Measurements from ENCODE around the gene PACC1.
"Not testable (repeated sequence)": the region's sequence is repeated elsewhere in the genome, so short reads cannot be mapped to it uniquely, and the experiment has no call there.

PACC1 gene

DNA sequence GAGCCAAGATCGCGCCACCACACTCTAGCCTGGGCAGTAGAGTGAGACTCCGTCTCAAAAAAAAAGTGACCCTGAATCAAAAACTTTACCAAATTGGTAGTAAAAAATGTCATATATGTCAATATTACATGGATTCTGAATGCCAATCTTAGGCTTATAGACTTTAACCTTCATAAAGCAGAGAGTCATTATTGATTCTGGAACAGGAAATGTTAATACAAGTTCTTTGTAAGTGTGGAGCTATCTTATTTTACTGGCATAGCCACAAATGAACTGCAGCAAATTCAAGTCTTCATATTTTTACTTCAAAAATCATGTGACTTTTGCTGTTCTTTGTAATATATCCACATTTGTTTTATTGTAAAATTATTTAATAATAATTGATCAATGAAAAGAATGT is 88.1 kb downstream of the PACC1 start:
- DNase-seq = no peak

DNA sequence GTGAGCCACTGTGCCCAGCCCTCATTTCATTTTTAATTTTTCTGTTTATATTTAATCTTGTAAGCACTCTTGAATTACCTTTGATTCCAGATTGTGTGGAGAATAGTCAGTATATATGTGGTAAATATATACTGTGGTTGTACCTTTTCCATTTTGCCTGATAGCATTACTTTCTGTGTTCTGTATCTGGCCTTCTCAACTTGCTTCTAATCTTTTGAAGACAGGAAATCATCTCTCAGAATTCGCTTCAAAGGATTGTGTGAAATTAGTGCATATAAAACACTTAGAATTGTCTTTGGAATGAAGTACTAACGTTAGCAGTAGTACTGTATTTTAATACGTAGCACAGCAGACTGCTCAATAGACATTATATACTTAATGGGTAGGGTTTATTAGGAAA is 91.6 kb downstream of the PACC1 start:
- DNase-seq = no peak

DNA sequence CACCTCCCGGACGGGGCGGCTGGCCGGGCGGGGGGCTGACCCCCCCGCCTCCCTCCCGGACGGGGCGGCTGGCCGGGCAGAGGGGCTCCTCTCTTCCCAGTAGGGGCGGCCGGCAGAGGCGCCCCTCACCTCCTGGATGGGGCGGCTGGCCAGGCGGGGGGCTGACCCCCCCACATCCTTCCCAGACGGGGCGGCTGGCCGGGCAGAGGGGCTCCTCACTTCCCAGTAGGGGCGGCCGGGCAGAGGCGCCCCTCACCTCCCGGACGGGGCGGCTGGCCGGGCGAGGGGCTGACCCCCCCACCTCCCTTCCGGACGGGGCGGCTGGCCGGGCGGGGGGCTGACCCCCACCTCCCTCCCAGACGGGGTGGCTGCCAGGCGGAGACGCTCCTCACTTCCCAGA is 93.7 kb downstream of the PACC1 start:
- DNase-seq = not testable (repeated sequence)

DNA sequence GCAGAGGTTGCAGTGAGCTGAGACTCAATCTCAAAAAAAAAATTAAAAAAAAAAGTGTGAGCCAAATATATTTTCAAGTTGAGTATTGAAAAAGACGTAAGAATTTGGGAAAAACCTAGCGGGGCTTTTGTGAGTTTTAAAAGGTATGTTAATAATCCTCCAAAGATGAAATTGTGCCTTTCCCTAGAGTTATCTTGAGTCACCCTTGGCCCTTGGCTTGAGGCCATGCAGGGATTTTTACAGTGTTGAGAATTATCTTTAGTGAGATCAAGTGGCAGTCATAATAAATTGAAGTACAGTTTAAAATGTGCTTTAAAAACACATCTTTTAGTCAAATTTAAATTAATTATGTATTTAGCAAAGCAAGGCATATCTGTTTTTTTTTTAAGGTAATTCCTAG is 96.8 kb downstream of the PACC1 start:
- DNase-seq = no peak

DNA sequence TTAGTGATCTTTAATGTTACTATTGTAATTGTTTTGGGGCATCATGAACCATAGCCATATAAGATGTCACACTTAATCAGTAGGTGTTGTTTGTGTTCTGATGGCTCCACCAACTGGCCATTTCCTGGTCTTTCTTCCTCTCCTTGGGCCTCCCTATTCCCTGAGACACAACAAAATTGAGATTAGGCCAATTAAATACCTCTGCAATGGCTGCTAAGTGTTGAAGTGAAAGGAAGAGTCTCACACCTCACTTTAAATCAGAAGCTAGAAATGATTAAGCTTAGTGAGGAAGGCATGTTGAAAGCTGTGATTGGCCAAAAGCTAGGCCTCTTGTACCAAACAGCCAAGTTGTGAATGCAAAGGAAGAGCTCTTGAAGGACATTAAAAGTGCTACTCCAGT is 98.8 kb downstream of the PACC1 start:
- peak in 1 of 5 experiments; percentile 56 for DNase-seq

DNA sequence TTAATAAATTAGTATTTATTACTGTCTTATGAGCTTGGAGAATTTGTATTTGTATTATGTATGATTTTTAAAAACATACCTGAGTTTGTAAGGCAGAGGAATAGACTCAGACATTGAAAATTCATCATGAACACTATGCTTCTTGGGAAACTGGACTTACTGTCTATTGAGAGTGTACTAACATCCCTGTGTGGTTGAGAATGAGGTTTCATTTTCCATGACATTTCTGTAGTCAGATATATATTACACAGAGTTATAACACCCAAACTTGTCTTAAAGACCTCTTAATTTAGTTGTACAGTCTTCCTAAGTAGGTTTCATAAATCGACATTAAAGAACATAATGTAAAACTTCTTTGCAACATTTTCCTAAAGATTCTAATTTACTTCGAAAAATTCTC is 99.5 kb downstream of the PACC1 start:
- no peak for DNase-seq
